GM18502 (cell line): ENCODE results near the gene ASB12.
"Not testable (repeated sequence)": the region's sequence is repeated elsewhere in the genome, so short reads cannot be mapped to it uniquely, and the experiment has no call there.

Experiments
- ATAC-seq: cut with Tn5 transposase; IDR thresholded peaks from one replicate; pipeline ENCODE4 v1.9.1; 2021; ENCODE audit warnings: mild to moderate bottlenecking; ENCODE audit not compliant: unreplicated experiment, poor library complexity

Gene ASB12

GRCh38 chrX:64230123-64230970, at the start of gene ASB12:
Gene ASB12 (minus strand): TSS chrX:64230607. CDS start chrX:64225650, 4,957 bp downstream.
- no peak for ATAC-seq

- no peak for ATAC-seq
Measured at GRCh38 chrX:64265265-64265664, 34.9 kb upstream of the ASB12 start.

- ATAC-seq, result no peak
Measured at GRCh38 chrX:64229154-64229553, 1.3 kb downstream of the ASB12 start.

- ATAC-seq, result no peak
Measured at GRCh38 chrX:64218023-64218422, 12.4 kb downstream of the ASB12 start.

GRCh38 chrX:64213989-64214388, 16.4 kb downstream of the ASB12 start:
- ATAC-seq, result not testable (repeated sequence)

- ATAC-seq, result no peak
Measured at GRCh38 chrX:64206556-64207162, 23.7 kb downstream of the ASB12 start.

GRCh38 chrX:64205735-64206501, 24.5 kb downstream of the ASB12 start:
- ATAC-seq, result peak; percentile 90

GRCh38 chrX:64205441-64205734, 25.0 kb downstream of the ASB12 start, which contains the start of gene AMER1:
Gene AMER1 (minus strand): TSS chrX:64205708. CDS start chrX:64193286, 12,422 bp downstream.
- ATAC-seq, result peak; percentile 51

GRCh38 chrX:64204701-64205440, 25.5 kb downstream of the ASB12 start:
- ATAC-seq, result peak; percentile 15

GRCh38 chrX:64204252-64204651, 26.2 kb downstream of the ASB12 start:
- no peak for ATAC-seq

GRCh38 chrX:64202808-64203325, 27.5 kb downstream of the ASB12 start:
- no peak for ATAC-seq

GRCh38 chrX:64198036-64198435, 32.4 kb downstream of the ASB12 start:
- ATAC-seq, result no peak

- ATAC-seq, result no peak
Measured at GRCh38 chrX:64196606-64197005, 33.8 kb downstream of the ASB12 start.

- ATAC-seq, result no peak
Measured at GRCh38 chrX:64195862-64196261, 34.5 kb downstream of the ASB12 start.

GRCh38 chrX:64192673-64193072, 37.7 kb downstream of the ASB12 start:
- no peak for ATAC-seq

- no peak for ATAC-seq
Measured at GRCh38 chrX:64192040-64192439, 38.4 kb downstream of the ASB12 start.

- no peak for ATAC-seq
Measured at GRCh38 chrX:64191281-64192010, 39.0 kb downstream of the ASB12 start.

- ATAC-seq, result no peak
Measured at GRCh38 chrX:64190136-64190740, 40.2 kb downstream of the ASB12 start.

- no peak for ATAC-seq
Measured at GRCh38 chrX:64188901-64189300, 41.5 kb downstream of the ASB12 start.
